ENCODE results near the gene DYNLL2. TPM values are rescaled to one million over a fixed set of nuclear protein-coding genes. Genes with fewer than 3 reads are reported as not detected.

DYNLL2 gene
- polyA plus RNA-seq, 1 experiment = 13.1 TPM

GRCh38 chr17:58091024-58091567, 7.9 kb downstream of the DYNLL2 start:
- CTCF ChIA-PET = interaction anchor here (1.2 kb wide), 1 partner anchor 39 kb away, joined by 3 read pairs; no protein-coding TSS in a partner anchor
- Histone ChIP-seq H3K27me3 (ENCODE audit: control insufficient read depth, insufficient read depth, low read length) (no peaks in the 10 kb centered on the region), H3K4me3 (ENCODE audit: low read depth, low read length) (no peak overlapping the region), H3K36me3 (ENCODE audit: control insufficient read depth, insufficient read depth, low read length) (peaks cover 33% of the 10 kb centered on the region)
- POLR2A ChIA-PET = no interaction called here
- no peak for TF ChIP-seq CTCF (IDR thresholded peaks at IDR 0.05; ENCODE audit: insufficient read depth, low read depth, low read length)
- DNase-seq (ENCODE audit: low read depth) = no peak

- no peak for TF ChIP-seq CTCF (IDR thresholded peaks at IDR 0.05; ENCODE audit: insufficient read depth, low read depth, low read length)
- CTCF ChIA-PET = no interaction called here
- Histone ChIP-seq H3K27me3 (ENCODE audit: control insufficient read depth, insufficient read depth, low read length) (no peaks in the 10 kb centered on the region), H3K36me3 (ENCODE audit: control insufficient read depth, insufficient read depth, low read length) (peaks cover 33% of the 10 kb centered on the region), H3K4me3 (ENCODE audit: low read depth, low read length) (no peak overlapping the region)
- POLR2A ChIA-PET = no interaction called here
- no peak for DNase-seq (ENCODE audit: low read depth)
These were observed 9.0 kb downstream of the DYNLL2 start for GRCh38 chr17:58092101-58092796.

GRCh38 chr17:58092797-58093385, 9.7 kb downstream of the DYNLL2 start:
- Histone ChIP-seq H3K4me3 (ENCODE audit: low read depth, low read length) (no peak overlapping the region), H3K27me3 (ENCODE audit: control insufficient read depth, insufficient read depth, low read length) (no peaks in the 10 kb centered on the region), H3K36me3 (ENCODE audit: control insufficient read depth, insufficient read depth, low read length) (peaks cover 33% of the 10 kb centered on the region)
- no peak for DNase-seq (ENCODE audit: low read depth)
- POLR2A ChIA-PET = no interaction called here
- CTCF ChIA-PET = no interaction called here
- TF ChIP-seq CTCF (IDR thresholded peaks at IDR 0.05; ENCODE audit: insufficient read depth, low read depth, low read length) = no peak

- CTCF ChIA-PET = no interaction called here
- no peak for TF ChIP-seq CTCF (IDR thresholded peaks at IDR 0.05; ENCODE audit: insufficient read depth, low read depth, low read length)
- POLR2A ChIA-PET = no interaction called here
- Histone ChIP-seq H3K27me3 (ENCODE audit: control insufficient read depth, insufficient read depth, low read length) (no peaks in the 10 kb centered on the region), H3K4me3 (ENCODE audit: low read depth, low read length) (no peak overlapping the region), H3K36me3 (ENCODE audit: control insufficient read depth, insufficient read depth, low read length) (peaks cover 29% of the 10 kb centered on the region)
- DNase-seq (ENCODE audit: low read depth) = no peak
These were observed 10.9 kb downstream of the DYNLL2 start for GRCh38 chr17:58094118-58094517.

GRCh38 chr17:58096892-58097291, 13.7 kb downstream of the DYNLL2 start:
- no peak for DNase-seq (ENCODE audit: low read depth)
- Histone ChIP-seq H3K27me3 (ENCODE audit: control insufficient read depth, insufficient read depth, low read length) (no peaks in the 10 kb centered on the region), H3K4me3 (ENCODE audit: low read depth, low read length) (no peak overlapping the region), H3K36me3 (ENCODE audit: control insufficient read depth, insufficient read depth, low read length) (peaks cover 12% of the 10 kb centered on the region)
- CTCF ChIA-PET = interaction anchor here (1.6 kb wide), 1 partner anchor 9 kb away, joined by 5 read pairs; no protein-coding TSS in a partner anchor
- POLR2A ChIA-PET = no interaction called here
- peak; percentile 13; the same call in 1 of the 2 replicates for TF ChIP-seq CTCF (IDR thresholded peaks at IDR 0.05; ENCODE audit: insufficient read depth, low read depth, low read length)

Data from BJ (cell line).